Mesothelial cell of epicardium (in vitro differentiated cells): ENCODE measurements around the gene RNF207. TPM values are rescaled to one million over a fixed set of nuclear protein-coding genes. Genes with fewer than 3 reads are reported as not detected.

Source experiments
- DNase-seq, 2 experiments: peaks; one replicate each; pipeline ENCODE4 v3.0.0; 2021; ENCODE audit warnings: low spot score in 2 of 2; ENCODE audit not compliant: unreplicated experiment in 2 of 2
- H3K27ac Mint-ChIP-seq: 2 replicates; pipeline ENCODE4 v1.8.0; 2021; ENCODE audit warnings: mixed read lengths
- H3K27me3 Mint-ChIP-seq: 2 replicates; pipeline ENCODE4 v1.8.0; 2021; ENCODE audit warnings: low read depth, mixed read lengths
- H3K36me3 Mint-ChIP-seq: 2 replicates; pipeline ENCODE4 v1.8.0; 2021; ENCODE audit warnings: mixed read lengths
- H3K4me1 Mint-ChIP-seq: 2 replicates; pipeline ENCODE4 v1.8.0; 2021; ENCODE audit warnings: mixed read lengths
- H3K4me3 Mint-ChIP-seq: 2 replicates; pipeline ENCODE4 v1.8.0; 2021; ENCODE audit warnings: mild to moderate bottlenecking, moderate library complexity, mixed read lengths
- H3K9me3 Mint-ChIP-seq: 2 replicates; pipeline ENCODE4 v1.8.0; 2021; ENCODE audit warnings: mixed read lengths
- total RNA-seq: library from RNA; stranded (reverse); gene quantifications from 3 replicates; pipeline ENCODE4 v1.2.1, GENCODE V29; 2021
- TF ChIP-seq, protein P1 (sequence below): fragments of 200-600 bp; sonication (generic); IDR thresholded peaks from one replicate; pipeline ENCODE4 v1.5.0; 2021; ENCODE audit warnings: antibody characterized with exemption; ENCODE audit not compliant: unreplicated experiment

RNF207 gene
- total RNA-seq, 1 donor from 2014 or later, result 481 TPM

DNA sequence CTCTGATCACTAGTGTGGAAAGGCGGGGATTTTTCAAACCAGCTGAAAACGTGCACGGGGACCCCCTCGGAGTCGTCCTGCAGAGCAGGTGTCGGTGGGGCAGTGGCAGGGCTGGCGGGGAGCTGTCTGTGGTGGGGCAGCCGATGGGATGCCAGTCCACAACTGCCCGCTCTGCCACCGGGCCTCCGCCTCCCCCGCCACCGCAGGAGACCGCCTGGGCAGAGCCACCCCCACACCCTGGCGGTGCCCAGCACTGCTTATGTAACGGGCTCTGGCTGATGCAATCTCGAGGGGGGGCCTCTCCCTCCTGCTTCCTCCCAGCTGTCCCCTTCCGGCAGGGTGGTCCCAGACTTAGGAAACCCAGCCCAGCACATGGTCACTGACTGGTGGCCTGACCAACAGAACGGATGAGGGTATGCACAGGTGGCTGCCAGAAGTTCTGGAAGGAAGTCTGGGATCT lies 35.1 kb upstream of the RNF207 start:
- Mint-ChIP-seq H3K4me3 (no peak overlapping the region), H3K36me3 (no peaks in the 10 kb centered on the region), H3K9me3 (no peaks in the 10 kb centered on the region), H3K27ac (no peak overlapping the region), H3K4me1 (no peaks in the 10 kb centered on the region), H3K27me3 (peaks cover 37% of the 10 kb centered on the region)
- TF ChIP-seq, protein P1, sequence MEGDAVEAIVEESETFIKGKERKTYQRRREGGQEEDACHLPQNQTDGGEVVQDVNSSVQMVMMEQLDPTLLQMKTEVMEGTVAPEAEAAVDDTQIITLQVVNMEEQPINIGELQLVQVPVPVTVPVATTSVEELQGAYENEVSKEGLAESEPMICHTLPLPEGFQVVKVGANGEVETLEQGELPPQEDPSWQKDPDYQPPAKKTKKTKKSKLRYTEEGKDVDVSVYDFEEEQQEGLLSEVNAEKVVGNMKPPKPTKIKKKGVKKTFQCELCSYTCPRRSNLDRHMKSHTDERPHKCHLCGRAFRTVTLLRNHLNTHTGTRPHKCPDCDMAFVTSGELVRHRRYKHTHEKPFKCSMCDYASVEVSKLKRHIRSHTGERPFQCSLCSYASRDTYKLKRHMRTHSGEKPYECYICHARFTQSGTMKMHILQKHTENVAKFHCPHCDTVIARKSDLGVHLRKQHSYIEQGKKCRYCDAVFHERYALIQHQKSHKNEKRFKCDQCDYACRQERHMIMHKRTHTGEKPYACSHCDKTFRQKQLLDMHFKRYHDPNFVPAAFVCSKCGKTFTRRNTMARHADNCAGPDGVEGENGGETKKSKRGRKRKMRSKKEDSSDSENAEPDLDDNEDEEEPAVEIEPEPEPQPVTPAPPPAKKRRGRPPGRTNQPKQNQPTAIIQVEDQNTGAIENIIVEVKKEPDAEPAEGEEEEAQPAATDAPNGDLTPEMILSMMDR, result no peak
- peak in 1 of 2 experiments; percentile 17 for DNase-seq

DNA sequence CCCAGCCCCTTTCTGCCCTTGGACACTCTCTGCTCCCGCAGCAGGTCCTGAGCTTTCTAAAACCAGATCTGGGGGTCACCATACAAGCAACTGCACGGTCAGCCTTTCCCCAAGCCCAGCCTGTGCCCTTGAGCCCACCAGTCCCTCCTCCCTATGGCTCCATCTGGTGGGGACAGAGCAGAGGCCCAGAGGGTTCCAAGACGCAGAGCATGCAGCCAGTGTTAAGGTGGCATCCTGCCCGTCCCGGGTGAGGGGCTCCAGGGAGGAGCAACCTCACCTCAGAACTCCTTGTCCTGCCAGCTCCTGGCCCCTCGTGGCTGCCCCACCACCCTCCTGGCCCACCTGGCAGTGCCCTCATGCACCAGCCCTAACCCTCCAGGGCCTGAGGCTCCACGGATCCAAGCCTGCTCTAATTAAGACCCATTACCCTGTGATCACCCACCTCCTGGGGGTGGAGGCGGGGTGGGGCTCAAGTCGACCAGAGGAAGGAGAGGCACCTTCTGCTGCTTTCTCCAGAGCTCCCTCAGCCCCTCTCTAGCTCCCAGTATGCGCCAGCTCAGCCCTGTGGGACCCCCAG lies 34.3 kb upstream of the RNF207 start:
- DNase-seq, result no peak
- Mint-ChIP-seq H3K27me3 (peaks cover 33% of the 10 kb centered on the region), H3K36me3 (no peaks in the 10 kb centered on the region), H3K4me3 (no peak overlapping the region), H3K27ac (no peak overlapping the region), H3K9me3 (no peaks in the 10 kb centered on the region), H3K4me1 (no peaks in the 10 kb centered on the region)
- TF ChIP-seq, protein P1, result no peak

DNA sequence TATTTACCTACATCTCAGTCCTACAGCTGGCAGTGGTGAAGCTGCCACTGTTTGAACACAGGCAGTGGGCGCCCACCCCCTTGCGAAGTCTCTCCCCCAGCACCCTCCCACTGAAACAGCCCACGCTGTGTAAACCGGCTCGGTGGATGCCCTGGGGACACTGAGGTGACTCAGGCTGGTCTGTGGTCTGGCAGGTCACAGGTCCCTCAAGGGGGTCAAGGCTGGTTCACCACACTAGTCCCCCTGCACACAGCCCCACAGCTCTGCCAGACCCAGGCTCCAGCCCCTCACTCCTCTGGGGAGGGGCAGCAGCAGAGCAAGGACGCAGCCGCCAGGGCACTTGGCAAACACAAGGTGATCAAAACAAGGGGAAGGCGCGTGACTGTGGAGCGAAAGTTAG lies 33.4 kb upstream of the RNF207 start:
- Mint-ChIP-seq H3K4me1 (peaks cover 4% of the 10 kb centered on the region), H3K4me3 (no peak overlapping the region), H3K27ac (no peak overlapping the region), H3K9me3 (no peaks in the 10 kb centered on the region), H3K27me3 (peaks cover 24% of the 10 kb centered on the region), H3K36me3 (no peaks in the 10 kb centered on the region)
- TF ChIP-seq, protein P1, result no peak
- DNase-seq, result no peak

DNA sequence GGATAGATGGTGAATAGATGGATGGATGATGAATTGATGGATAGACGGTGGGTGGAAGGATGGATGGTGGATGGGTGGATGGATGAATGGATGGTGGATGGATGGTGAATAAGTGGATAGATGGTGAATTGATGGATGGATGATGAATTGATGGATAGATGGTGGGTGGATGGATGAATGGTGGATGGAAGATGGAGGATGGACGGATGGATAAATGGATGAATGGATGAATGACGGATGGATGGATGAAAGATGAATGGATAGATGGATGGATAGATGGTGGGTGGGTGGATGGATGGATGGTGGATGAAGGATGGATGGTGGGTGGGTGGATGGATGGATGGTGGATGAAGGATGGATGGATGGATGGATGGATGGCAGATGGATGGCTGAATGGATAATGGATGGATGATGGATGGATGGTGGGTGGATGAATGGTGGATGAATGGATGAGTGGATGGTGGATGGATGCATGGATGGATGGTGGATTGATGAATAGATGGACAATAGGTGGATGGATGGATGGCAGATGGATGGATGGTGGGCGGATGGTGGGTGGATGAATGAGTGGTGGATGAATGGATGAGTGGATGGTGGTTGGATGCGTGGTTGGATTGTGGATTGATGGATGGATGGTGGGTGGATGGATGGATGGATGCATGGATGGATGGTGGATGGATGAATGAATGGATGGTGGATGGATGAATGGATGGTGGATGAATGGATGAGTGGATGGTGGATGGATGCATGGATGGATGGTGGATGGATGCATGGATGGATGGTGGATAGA lies 31.1 kb upstream of the RNF207 start:
- TF ChIP-seq, protein P1, result no peak
- peaks cover 10% of the 10 kb centered on the region for H3K4me1 Mint-ChIP-seq
- H3K36me3 Mint-ChIP-seq, result no peaks in the 10 kb centered on the region
- no peak overlapping the region for H3K27ac Mint-ChIP-seq
- DNase-seq, result no peak
- H3K4me3 Mint-ChIP-seq, result no peak overlapping the region
- H3K27me3 Mint-ChIP-seq, result peaks cover 5% of the 10 kb centered on the region
- no peaks in the 10 kb centered on the region for H3K9me3 Mint-ChIP-seq

DNA sequence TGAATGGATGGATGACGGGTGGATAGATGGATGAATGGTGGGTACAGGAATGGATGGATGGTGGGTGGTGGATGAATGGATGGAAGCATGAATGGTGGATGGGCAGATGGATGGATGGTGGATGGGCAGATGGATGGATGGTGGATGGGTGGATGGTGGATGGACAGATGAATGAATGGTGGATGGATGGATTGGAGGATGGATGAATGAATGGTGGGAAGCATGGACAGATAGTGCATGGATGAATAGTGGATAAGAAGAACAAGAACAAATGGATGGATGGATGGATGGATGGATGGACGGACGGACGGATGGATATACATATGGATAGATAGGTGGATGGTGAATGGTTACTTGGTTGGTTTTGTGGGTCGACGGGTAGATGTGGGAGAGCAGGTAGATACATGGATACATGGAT lies 30.5 kb upstream of the RNF207 start:
- no peak overlapping the region for H3K4me3 Mint-ChIP-seq
- peaks cover 5% of the 10 kb centered on the region for H3K27me3 Mint-ChIP-seq
- H3K4me1 Mint-ChIP-seq, result peaks cover 10% of the 10 kb centered on the region
- H3K27ac Mint-ChIP-seq, result no peak overlapping the region
- no peak for DNase-seq
- TF ChIP-seq, protein P1, result no peak
- H3K36me3 Mint-ChIP-seq, result no peaks in the 10 kb centered on the region
- H3K9me3 Mint-ChIP-seq, result no peaks in the 10 kb centered on the region
